Right ventricle myocardium superior (tissue), 1 donor: ENCODE data around the gene SULT2A1. TPM values are rescaled to one million over a fixed set of nuclear protein-coding genes. Genes with fewer than 3 reads are reported as not detected.

ENCODE experiments used
- total RNA-seq: library from RNA; stranded (reverse); fragmentation: NEBNext Ultra II Directional; extraction: Animal tissue kit (Norgen Biotek cat#: 25700); gene quantifications from one replicate; pipeline ENCODE4 v1.2.1, GENCODE V29; 2021
- donor health status: DM: no; HTN: yes; CAD: no; lungs with severe emphysema.

SULT2A1 gene
- total RNA-seq, 1 donor from 2014 or later = not detected

Other genes with a start within 250 kb of the SULT2A1 start
- 45.2 TPM for gene EHD2, start 172.9 kb downstream of the SULT2A1 start, total RNA-seq
- 153 TPM for gene NOP53, start 140.8 kb downstream of the SULT2A1 start, total RNA-seq
- gene SELENOW, start 107.6 kb downstream of the SULT2A1 start, total RNA-seq = 1,241 TPM
- gene TPRX1, start 81.8 kb downstream of the SULT2A1 start, total RNA-seq = not detected
- gene CRX, start 64.4 kb downstream of the SULT2A1 start, total RNA-seq = not detected
- not detected for gene TPRX2, start 27.1 kb downstream of the SULT2A1 start, total RNA-seq
- not detected for gene BSPH1, start 105.9 kb upstream of the SULT2A1 start, total RNA-seq
- not detected for gene ELSPBP1, start 108.3 kb upstream of the SULT2A1 start, total RNA-seq
- not detected for gene CABP5, start 157.8 kb upstream of the SULT2A1 start, total RNA-seq
- 38.6 TPM for gene PLA2G4C, start 224.5 kb upstream of the SULT2A1 start, total RNA-seq